Ovary (tissue), 3 donors: ENCODE data around the gene NABP1.

Experiments used
- POLR2A ChIP-seq: fragments of 450-650 bp; IDR thresholded peaks from one replicate; pipeline ENCODE4 v1.6.1; 2017; ENCODE audit warnings: antibody characterized with exemption, mild to moderate bottlenecking, moderate library complexity
- TF ChIP-seq, protein P1 (sequence below), 3 donors: fragments of 450-650 bp in 2 of 3; fragments of 200-600 bp in 1 of 3; IDR thresholded peaks; one replicate each; pipeline versions ENCODE4 v1.5.1 to v1.8.0; 2016 to 2022; ENCODE audit warnings: antibody characterized with exemption in 3 of 3, mild to moderate bottlenecking in 1 of 3
- donor health status: DM: no; HTN: no; CAD: no.

DNA sequence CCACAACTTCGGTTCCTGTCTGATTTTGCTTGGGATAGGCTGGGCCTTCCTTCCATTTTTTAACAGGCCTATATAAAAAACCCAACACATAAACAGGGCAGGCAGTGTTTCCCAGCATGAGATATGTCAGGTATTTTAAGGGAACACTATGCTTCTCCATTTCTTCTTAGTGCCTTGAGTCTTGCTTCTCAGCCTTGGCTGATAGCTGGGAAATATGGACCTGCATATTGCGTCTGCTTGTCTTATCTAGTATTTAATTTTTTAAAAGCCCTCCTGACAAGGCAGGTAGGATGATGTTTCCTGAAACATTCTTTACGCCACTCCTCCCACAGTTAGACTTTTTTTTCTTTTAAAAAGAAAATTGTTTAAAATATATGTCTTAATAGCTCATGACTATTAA is 45.5 kb upstream of the NABP1 start:
- TF ChIP-seq, protein P1, sequence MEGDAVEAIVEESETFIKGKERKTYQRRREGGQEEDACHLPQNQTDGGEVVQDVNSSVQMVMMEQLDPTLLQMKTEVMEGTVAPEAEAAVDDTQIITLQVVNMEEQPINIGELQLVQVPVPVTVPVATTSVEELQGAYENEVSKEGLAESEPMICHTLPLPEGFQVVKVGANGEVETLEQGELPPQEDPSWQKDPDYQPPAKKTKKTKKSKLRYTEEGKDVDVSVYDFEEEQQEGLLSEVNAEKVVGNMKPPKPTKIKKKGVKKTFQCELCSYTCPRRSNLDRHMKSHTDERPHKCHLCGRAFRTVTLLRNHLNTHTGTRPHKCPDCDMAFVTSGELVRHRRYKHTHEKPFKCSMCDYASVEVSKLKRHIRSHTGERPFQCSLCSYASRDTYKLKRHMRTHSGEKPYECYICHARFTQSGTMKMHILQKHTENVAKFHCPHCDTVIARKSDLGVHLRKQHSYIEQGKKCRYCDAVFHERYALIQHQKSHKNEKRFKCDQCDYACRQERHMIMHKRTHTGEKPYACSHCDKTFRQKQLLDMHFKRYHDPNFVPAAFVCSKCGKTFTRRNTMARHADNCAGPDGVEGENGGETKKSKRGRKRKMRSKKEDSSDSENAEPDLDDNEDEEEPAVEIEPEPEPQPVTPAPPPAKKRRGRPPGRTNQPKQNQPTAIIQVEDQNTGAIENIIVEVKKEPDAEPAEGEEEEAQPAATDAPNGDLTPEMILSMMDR (IDR thresholded peaks at IDR 0.05), result no peak
- no peak for TF ChIP-seq POLR2A
